K562 (cell line): ENCODE data around the gene TAC3. TPM values are rescaled to one million over a fixed set of nuclear protein-coding genes. Genes with fewer than 3 reads are reported as not detected.

Source experiments
- ATAC-seq: fragments of 200-7000 bp; cut with Tn5 transposase; 3 replicates; pipeline ENCODE4 v1.9.1; 2020; ENCODE audit warnings: moderate library complexity
- BruUV-seq: library from RNA; stranded (reverse); fragments of 400-500 nt; replicated peaks from 2 replicates; lab custom pipeline; 2021; lab: Mats Ljungman, UMichigan
- CTCF ChIA-PET: fragments of 300-600 bp; formaldehyde crosslinking; extraction: SDS; loops from one replicate; lab custom pipeline; 2021; ENCODE audit warnings: low intra/inter-chr PET ratio; lab: Yijun Ruan, JAX
- POLR2A ChIA-PET: fragments of 300-600, 350-650 bp; sonication (Branson Sonifier 250); formaldehyde crosslinking; extraction: SDS; loops from one replicate; lab custom pipeline; 2021; ENCODE audit warnings: antibody characterized with exemption, inconsistent platforms; lab: Yijun Ruan, JAX
- DNase-seq, 4 experiments: peaks; one replicate each; pipeline versions ENCODE4 v3.0.0 to v3.0.0-alpha.2; 2011 to 2018; ENCODE audit warnings: low spot score in 3 of 4, mixed read lengths in 3 of 4; ENCODE audit errors: extremely low read depth in 1 of 4
- FAIRE-seq: peaks from 2 replicates; lab custom pipeline; 2011; peaks lifted over from hg19 to GRCh38; lab: Jason Lieb, UNC
- H2AFZ ChIP-seq: 2 replicates; pipeline ENCODE4 v1.6.0; 2011; ENCODE audit warnings: low read depth, low read length, control low read depth, inconsistent platforms
- H3K27ac ChIP-seq: fragments of 200-600 bp; 3 replicates; pipeline ENCODE4 v1.8.0; 2011; ENCODE audit warnings: low read depth, mild to moderate bottlenecking, control low read depth, inconsistent platforms, low read length, moderate library complexity, mixed read lengths; ENCODE audit errors: extremely low read depth
- H3K27me3 ChIP-seq, 2 experiments: fragments of 300-600 bp in 1 of 2; 2 replicates in 1 of 2; 3 replicates in 1 of 2; pipeline versions ENCODE4 v1.6.0 to v1.8.0; 2011; ENCODE audit warnings: inconsistent platforms in 2 of 2, low read length in 2 of 2, mild to moderate bottlenecking in 1 of 2, mixed read lengths in 1 of 2, moderate library complexity in 1 of 2; ENCODE audit not compliant: control insufficient read depth in 2 of 2, insufficient read depth in 2 of 2
- H3K36me3 ChIP-seq: fragments of 300-600 bp; 3 replicates; pipeline ENCODE4 v1.8.0; 2011; ENCODE audit warnings: mild to moderate bottlenecking, low read length, inconsistent platforms; ENCODE audit not compliant: control insufficient read depth, insufficient read depth
- H3K4me1 ChIP-seq, 2 experiments: fragments of 200-600 bp in 1 of 2; replicated peaks in 1 of 2; 2 replicates in 1 of 2; 3 replicates in 1 of 2; pipeline versions ENCODE4 v1.5.1 to v1.8.0; 2011; ENCODE audit warnings: inconsistent platforms in 2 of 2, low read length in 2 of 2, mild to moderate bottlenecking in 1 of 2, mixed read lengths in 1 of 2, moderate library complexity in 1 of 2; ENCODE audit not compliant: control insufficient read depth in 2 of 2, insufficient read depth in 2 of 2
- H3K4me2 ChIP-seq: 2 replicates; pipeline ENCODE4 v1.6.1; 2011; ENCODE audit warnings: low read length, control low read depth, inconsistent platforms, mixed read lengths; ENCODE audit not compliant: insufficient read depth
- H3K4me3 ChIP-seq: fragments of 200-600 bp; sonication (generic), shearing (Covaris generic); 2 replicates; pipeline ENCODE4 v1.5.1; 2016; ENCODE audit warnings: control low read depth, inconsistent platforms
- H3K79me2 ChIP-seq: fragments of 200-600 bp; 3 replicates; pipeline ENCODE4 v1.8.0; 2011; ENCODE audit warnings: low read length, inconsistent platforms; ENCODE audit not compliant: control insufficient read depth, insufficient read depth
- H3K9ac ChIP-seq, 2 experiments: 2 replicates each; pipeline versions ENCODE4 v1.6.0 to v1.6.1; 2011; ENCODE audit warnings: low read depth in 2 of 2, low read length in 2 of 2, control low read depth in 1 of 2, inconsistent platforms in 1 of 2, mild to moderate bottlenecking in 1 of 2, mixed read lengths in 1 of 2; ENCODE audit not compliant: insufficient read depth in 1 of 2
- H3K9me1 ChIP-seq: one replicate; pipeline ENCODE4 v1.6.0; 2011; ENCODE audit warnings: inconsistent platforms, mild to moderate bottlenecking, low read length, moderate library complexity; ENCODE audit not compliant: control insufficient read depth, insufficient read depth
- H3K9me3 ChIP-seq: replicated peaks from 2 replicates; pipeline ENCODE4 v1.5.1; 2011; ENCODE audit warnings: low read depth, low read length, inconsistent platforms; ENCODE audit not compliant: control insufficient read depth, insufficient read depth
- H4K20me1 ChIP-seq: replicated peaks from 2 replicates; pipeline ENCODE4 v1.6.1; 2011; ENCODE audit warnings: low read length, inconsistent platforms, mixed read lengths; ENCODE audit not compliant: control insufficient read depth, insufficient read depth
- ATF3 ChIP-seq, 2 experiments: fragments of 450-650 bp in 1 of 2; sonication (generic) in 1 of 2; formaldehyde crosslinking in 1 of 2; IDR thresholded peaks in 1 of 2; conservative IDR thresholded peaks in 1 of 2; 2 replicates each; pipeline versions ENCODE4 v1.6.1 to v1.8.1; 2016 to 2023; ENCODE audit warnings: mild to moderate bottlenecking in 2 of 2, moderate library complexity in 2 of 2, inconsistent platforms in 1 of 2, missing genetic modification reagents in 1 of 2
- CAMTA2 ChIP-seq: fragments of 250-450 bp; sonication (Bioruptor Pico); conservative IDR thresholded peaks from 2 replicates; pipeline ENCODE4 v1.5.1; 2022
- CSDE1 ChIP-seq, 2 experiments: fragments of 450-650 bp; IDR thresholded peaks; 2 replicates each; pipeline ENCODE4 v1.6.1; 2016; ENCODE audit warnings: mild to moderate bottlenecking in 1 of 2
- E2F6 ChIP-seq, 2 experiments: IDR thresholded peaks; 2 replicates each; pipeline ENCODE4 v1.6.1; 2011; ENCODE audit warnings: borderline replicate concordance in 1 of 2, control low read depth in 1 of 2, low read depth in 1 of 2, low read length in 1 of 2, mild to moderate bottlenecking in 1 of 2, mixed read lengths in 1 of 2, moderate library complexity in 1 of 2; ENCODE audit not compliant: insufficient read depth in 1 of 2, insufficient read length in 1 of 2, poor library complexity in 1 of 2, severe bottlenecking in 1 of 2; ENCODE audit errors: extremely low read depth in 1 of 2
- HMG20B ChIP-seq: fragments of 250-450 bp; sonication (Bioruptor Pico); IDR thresholded peaks from 2 replicates; pipeline ENCODE4 v1.5.0; 2021; ENCODE audit warnings: mild to moderate bottlenecking
- RUNX1 ChIP-seq: sonication (generic); IDR thresholded peaks from 2 replicates; pipeline ENCODE4 v1.6.1; 2016; ENCODE audit warnings: antibody characterized with exemption, low read depth
- STAT5A ChIP-seq: IDR thresholded peaks from 2 replicates; pipeline ENCODE4 v1.6.1; 2012; ENCODE audit warnings: low read length, inconsistent platforms, borderline replicate concordance
- ZNF3 ChIP-seq: fragments of 250-450 bp; sonication (Bioruptor Pico); IDR thresholded peaks from 2 replicates; pipeline ENCODE4 v1.5.0; 2021; ENCODE audit warnings: mild to moderate bottlenecking, moderate library complexity
- WGBS: fragments of 100-300 bp; shearing (Covaris generic); methylation state at CpG from one replicate; pipeline ENCODE4 v1.1.6; 2016; ENCODE audit warnings: low coverage, mixed read lengths; ENCODE audit not compliant: insufficient coverage; ENCODE audit errors: missing lambda C conversion rate; 5-methylcytosine and 5-hydroxymethylcytosine counted together
- in situ Hi-C: fragments of 300-500 bp; cut with MboI; formaldehyde crosslinking; loops from 4 replicates; pipeline ENCODE4 v1.15.0; 2018; ENCODE audit warnings: inconsistent platforms, mixed read lengths
- intact Hi-C: fragments of 100-400 bp; cut with micrococcal nuclease; formaldehyde crosslinking; loops from 2 replicates; pipeline ENCODE4 v1.14.2; 2022
- polyA plus RNA-seq, 8 experiments: library from polyadenylated mRNA; depleted of rRNA in 4 of 8; stranded (reverse) in 5 of 8; unstranded in 3 of 8; fragments of >200 nt; fragmentation: Nextera tagmentation in 2 of 8; fragmentation: Illumina TruSeq in 1 of 8; extraction: Ambion mirVana in 2 of 8; extraction: Trizol in 1 of 8; gene quantifications; 2 replicates each; pipeline versions ENCODE4 v1.2.1 to v1.2.3, GENCODE V29; 2011 to 2014; ENCODE audit warnings: inconsistent platforms in 1 of 8, missing spikeins in 1 of 8
- total RNA-seq, 7 experiments: library from RNA; depleted of rRNA in 6 of 7; stranded (reverse); fragments of >200 nt in 6 of 7; fragmentation: Illumina TruSeq in 2 of 7; extraction: Trizol in 2 of 7; gene quantifications; 2 replicates each; pipeline versions ENCODE4 v1.2.1 to v1.2.3, GENCODE V29; 2011 to 2021; ENCODE audit warnings: low replicate concordance in 1 of 7
- TF ChIP-seq, protein P1 (sequence below): fragments of 250-450 bp; sonication (Bioruptor Pico); IDR thresholded peaks from 2 replicates; pipeline ENCODE4 v1.8.0; 2021; ENCODE audit warnings: moderate library complexity, mild to moderate bottlenecking, inconsistent platforms

Gene TAC3
- total and polyA plus RNA-seq, 9 of the 15 experiments (the other 6 are each of a cell fraction or from before 2014, with no cell fraction given): 0.29 to 2.8 (median 1.4) TPM

- peaks cover 5% of the 10 kb centered on the region; the same call in 1 of the 3 replicates for H3K79me2 ChIP-seq
- no peak overlapping the region for H3K27ac ChIP-seq
- H4K20me1 ChIP-seq: no peaks in the 10 kb centered on the region
- ChIA-PET CTCF (no interaction called here), POLR2A (interaction anchor here (0.6 to 4.6 kb wide), 3 partner anchors 10 to 71 kb away, joined by 3 to 23 read pairs (median 4); no protein-coding TSS in a partner anchor)
- no peak for ATAC-seq
- no peak for FAIRE-seq
- WGBS: 88% methylated on average over 9 of the region's 10 CpGs
- no peak for TF ChIP-seq HMG20B (CRISPR knock-in tag)
- no peaks in the 10 kb centered on the region for H3K9me1 ChIP-seq
- H3K27me3 ChIP-seq: no peaks in the 10 kb centered on the region
- no peak for DNase-seq
- BruUV-seq: no TSS peak
- in situ Hi-C loops: no loop called here
- H3K36me3 ChIP-seq: peaks cover 7% of the 10 kb centered on the region; the same call in 2 of the 3 replicates
- peak overlapping the region in 1 of 2 experiments; percentile 29; a peak in 1 of 4 replicates for H3K9ac ChIP-seq
- H3K4me2 ChIP-seq: no peak overlapping the region
- no peak overlapping the region for H3K4me3 ChIP-seq
- peaks cover 32 to 39% of the 10 kb centered on the region in 2 experiments for H3K4me1 ChIP-seq
- intact Hi-C loops: no loop called here
- no peaks in the 10 kb centered on the region for H3K9me3 ChIP-seq
- no peak overlapping the region for H2AFZ ChIP-seq
Measured at GRCh38 chr12:56994231-56994746, 22.0 kb downstream of the TAC3 start.

DNA sequence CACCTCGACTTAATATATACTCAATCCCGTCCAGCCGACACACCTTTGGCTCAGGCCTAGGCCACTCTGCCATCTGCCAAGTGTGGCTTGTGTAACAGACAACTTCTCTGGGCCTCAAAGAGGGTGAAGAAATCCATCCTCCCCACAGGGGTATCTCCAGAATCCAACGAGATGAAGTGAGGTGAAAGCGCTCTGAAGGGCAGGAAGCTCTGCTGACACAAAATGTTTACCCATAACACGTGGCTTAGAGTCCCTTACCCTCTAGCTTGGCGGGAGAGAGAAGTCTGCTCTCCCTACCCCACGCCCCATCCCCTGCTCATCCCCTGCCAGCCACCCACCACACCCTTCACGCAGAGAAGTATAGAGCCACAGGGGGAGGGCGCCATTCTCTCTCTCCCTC is 23.0 kb downstream of the TAC3 start:
- POLR2A ChIA-PET: interaction anchor here (0.6 to 4.6 kb wide), 3 partner anchors 11 to 72 kb away, joined by 3 to 23 read pairs (median 4); no protein-coding TSS in a partner anchor
- H3K36me3 ChIP-seq: 0 out of 3 replicates have a peak, but pooled peaks cover 2% of the 10 kb centered on the region
- H4K20me1 ChIP-seq: no peaks in the 10 kb centered on the region
- no peak overlapping the region for H3K4me3 ChIP-seq
- no peak overlapping the region for H3K27ac ChIP-seq
- H3K79me2 ChIP-seq: no peaks in the 10 kb centered on the region
- no peaks in the 10 kb centered on the region for H3K9me3 ChIP-seq
- DNase-seq: no peak
- WGBS: 71% methylated on average over 10 of the region's 10 CpGs
- intact Hi-C loops: no loop called here
- no peaks in the 10 kb centered on the region for H3K27me3 ChIP-seq
- no peak for ATAC-seq
- in situ Hi-C loops: no loop called here
- no peaks in the 10 kb centered on the region for H3K9me1 ChIP-seq
- H3K4me2 ChIP-seq: no peak overlapping the region
- no peak for FAIRE-seq
- no TSS peak for BruUV-seq
- peaks cover 39 to 41% of the 10 kb centered on the region in 2 experiments for H3K4me1 ChIP-seq
- CTCF ChIA-PET: no interaction called here
- H3K9ac ChIP-seq: no peak overlapping the region
- no peak overlapping the region for H2AFZ ChIP-seq
- TF ChIP-seq STAT5A (no peak), E2F6 (IDR thresholded peaks at IDR 0.05; ENCODE audit: borderline replicate concordance in 1 of 2, extremely low read depth in 1 of 2, insufficient read depth in 1 of 2, insufficient read length in 1 of 2, low read depth in 1 of 2, low read length in 1 of 2, poor library complexity in 1 of 2, severe bottlenecking in 1 of 2) (peak in 1 of 2 experiments; percentile 10), RUNX1 (no peak), ZNF3 (no peak), CAMTA2 (CRISPR knock-in tag) (no peak), CSDE1 (IDR thresholded peaks at IDR 0.05) (no peak), ATF3 (IDR thresholded peaks at IDR 0.05) (no peak), ATF3 (CRISPR knock-in tag; conservative IDR thresholded peaks at IDR 0.05) (no peak)
- TF ChIP-seq, protein P1, sequence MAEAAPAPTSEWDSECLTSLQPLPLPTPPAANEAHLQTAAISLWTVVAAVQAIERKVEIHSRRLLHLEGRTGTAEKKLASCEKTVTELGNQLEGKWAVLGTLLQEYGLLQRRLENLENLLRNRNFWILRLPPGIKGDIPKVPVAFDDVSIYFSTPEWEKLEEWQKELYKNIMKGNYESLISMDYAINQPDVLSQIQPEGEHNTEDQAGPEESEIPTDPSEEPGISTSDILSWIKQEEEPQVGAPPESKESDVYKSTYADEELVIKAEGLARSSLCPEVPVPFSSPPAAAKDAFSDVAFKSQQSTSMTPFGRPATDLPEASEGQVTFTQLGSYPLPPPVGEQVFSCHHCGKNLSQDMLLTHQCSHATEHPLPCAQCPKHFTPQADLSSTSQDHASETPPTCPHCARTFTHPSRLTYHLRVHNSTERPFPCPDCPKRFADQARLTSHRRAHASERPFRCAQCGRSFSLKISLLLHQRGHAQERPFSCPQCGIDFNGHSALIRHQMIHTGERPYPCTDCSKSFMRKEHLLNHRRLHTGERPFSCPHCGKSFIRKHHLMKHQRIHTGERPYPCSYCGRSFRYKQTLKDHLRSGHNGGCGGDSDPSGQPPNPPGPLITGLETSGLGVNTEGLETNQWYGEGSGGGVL (CRISPR knock-in tag): no peak
